Fibroblast of lung (primary cell): ENCODE measurements around the gene GLT6D1.

Experiments used
- EZH2 ChIP-seq: IDR thresholded peaks from 2 replicates; pipeline ENCODE4 v1.5.1; 2012; ENCODE audit warnings: low read length, control low read depth, mild to moderate bottlenecking; ENCODE audit errors: missing control alignments
- TF ChIP-seq, protein P1 (sequence below), 2 donors: IDR thresholded peaks in 1 of 2; conservative IDR thresholded peaks in 1 of 2; 1 replicate in 1 of 2; 2 replicates in 1 of 2; pipeline ENCODE4 v1.5.1; 2011 to 2012; ENCODE audit warnings: low read length in 2 of 2, control low read depth in 1 of 2, inconsistent platforms in 1 of 2, low read depth in 1 of 2, mild to moderate bottlenecking in 1 of 2

DNA sequence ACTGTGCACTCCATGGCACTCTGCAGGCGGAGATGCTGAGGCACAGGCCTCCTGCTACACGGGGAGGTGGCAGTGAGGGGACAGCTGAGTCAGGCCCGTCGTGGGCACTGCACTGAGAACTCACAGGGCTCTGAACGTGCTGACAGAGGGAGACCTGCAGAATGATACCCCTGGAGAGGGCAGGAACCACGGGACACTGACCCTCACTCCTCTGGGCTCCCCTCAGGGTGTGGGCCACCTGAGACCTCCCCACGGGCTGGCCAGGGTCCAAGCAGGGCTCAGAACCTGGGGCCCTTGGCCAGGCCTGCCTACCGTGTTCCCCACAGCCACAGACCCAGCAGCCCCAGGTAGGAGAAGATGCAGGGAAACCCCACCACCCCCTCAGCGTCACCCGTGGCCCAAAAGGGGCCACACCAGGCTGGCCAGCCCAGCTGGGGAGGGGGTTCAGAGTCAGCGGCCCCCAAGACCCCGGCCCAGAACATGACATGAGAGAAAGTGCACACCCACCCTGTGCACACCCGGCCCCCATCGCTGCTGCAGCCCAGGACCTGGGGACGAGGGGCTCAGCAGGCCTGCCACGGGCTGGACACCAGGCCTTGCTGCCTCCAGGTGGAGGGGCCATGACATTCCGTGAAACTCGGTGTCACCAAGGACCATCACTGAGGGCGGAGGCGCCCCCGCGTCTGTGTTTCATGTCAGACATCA is 30.9 kb downstream of the GLT6D1 start:
- TF ChIP-seq, protein P1, sequence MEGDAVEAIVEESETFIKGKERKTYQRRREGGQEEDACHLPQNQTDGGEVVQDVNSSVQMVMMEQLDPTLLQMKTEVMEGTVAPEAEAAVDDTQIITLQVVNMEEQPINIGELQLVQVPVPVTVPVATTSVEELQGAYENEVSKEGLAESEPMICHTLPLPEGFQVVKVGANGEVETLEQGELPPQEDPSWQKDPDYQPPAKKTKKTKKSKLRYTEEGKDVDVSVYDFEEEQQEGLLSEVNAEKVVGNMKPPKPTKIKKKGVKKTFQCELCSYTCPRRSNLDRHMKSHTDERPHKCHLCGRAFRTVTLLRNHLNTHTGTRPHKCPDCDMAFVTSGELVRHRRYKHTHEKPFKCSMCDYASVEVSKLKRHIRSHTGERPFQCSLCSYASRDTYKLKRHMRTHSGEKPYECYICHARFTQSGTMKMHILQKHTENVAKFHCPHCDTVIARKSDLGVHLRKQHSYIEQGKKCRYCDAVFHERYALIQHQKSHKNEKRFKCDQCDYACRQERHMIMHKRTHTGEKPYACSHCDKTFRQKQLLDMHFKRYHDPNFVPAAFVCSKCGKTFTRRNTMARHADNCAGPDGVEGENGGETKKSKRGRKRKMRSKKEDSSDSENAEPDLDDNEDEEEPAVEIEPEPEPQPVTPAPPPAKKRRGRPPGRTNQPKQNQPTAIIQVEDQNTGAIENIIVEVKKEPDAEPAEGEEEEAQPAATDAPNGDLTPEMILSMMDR (conservative IDR thresholded peaks at IDR 0.05 in 1 of 2, IDR thresholded peaks at IDR 0.05 in 1 of 2; ENCODE audit: low read depth in 1 of 2, low read length in 2 of 2): no peak
- TF ChIP-seq EZH2: no peak
